Upper lobe of left lung (tissue), 4 donors: ENCODE data around the gene SYPL2.

Source experiments
- EP300 ChIP-seq, 4 donors: sonication (generic); formaldehyde crosslinking; IDR thresholded peaks; one replicate each; pipeline ENCODE4 v1.5.1; 2017; ENCODE audit warnings: antibody characterized with exemption in 4 of 4, control low read depth in 2 of 4
- POLR2A ChIP-seq, 4 donors: fragments of 450-650 bp; IDR thresholded peaks; one replicate each; pipeline ENCODE4 v1.5.1; 2016 to 2017; ENCODE audit warnings: antibody characterized with exemption in 4 of 4, mild to moderate bottlenecking in 2 of 4
- POLR2AphosphoS5 ChIP-seq, 2 donors: sonication (generic); formaldehyde crosslinking; IDR thresholded peaks; one replicate each; pipeline ENCODE4 v1.5.1; 2017; ENCODE audit warnings: antibody characterized with exemption in 2 of 2
- TF ChIP-seq, protein P1 (sequence below), 6 experiments: fragments of 450-650 bp in 4 of 6; fragments of 200-600 bp in 2 of 6; sonication (generic) in 2 of 6; IDR thresholded peaks; one replicate each; pipeline ENCODE4 v1.5.1; 2016 to 2019; ENCODE audit warnings: antibody characterized with exemption in 6 of 6

GRCh38 chr1:109438798-109439297, 27.5 kb upstream of the SYPL2 start:
- TF ChIP-seq, protein P1, sequence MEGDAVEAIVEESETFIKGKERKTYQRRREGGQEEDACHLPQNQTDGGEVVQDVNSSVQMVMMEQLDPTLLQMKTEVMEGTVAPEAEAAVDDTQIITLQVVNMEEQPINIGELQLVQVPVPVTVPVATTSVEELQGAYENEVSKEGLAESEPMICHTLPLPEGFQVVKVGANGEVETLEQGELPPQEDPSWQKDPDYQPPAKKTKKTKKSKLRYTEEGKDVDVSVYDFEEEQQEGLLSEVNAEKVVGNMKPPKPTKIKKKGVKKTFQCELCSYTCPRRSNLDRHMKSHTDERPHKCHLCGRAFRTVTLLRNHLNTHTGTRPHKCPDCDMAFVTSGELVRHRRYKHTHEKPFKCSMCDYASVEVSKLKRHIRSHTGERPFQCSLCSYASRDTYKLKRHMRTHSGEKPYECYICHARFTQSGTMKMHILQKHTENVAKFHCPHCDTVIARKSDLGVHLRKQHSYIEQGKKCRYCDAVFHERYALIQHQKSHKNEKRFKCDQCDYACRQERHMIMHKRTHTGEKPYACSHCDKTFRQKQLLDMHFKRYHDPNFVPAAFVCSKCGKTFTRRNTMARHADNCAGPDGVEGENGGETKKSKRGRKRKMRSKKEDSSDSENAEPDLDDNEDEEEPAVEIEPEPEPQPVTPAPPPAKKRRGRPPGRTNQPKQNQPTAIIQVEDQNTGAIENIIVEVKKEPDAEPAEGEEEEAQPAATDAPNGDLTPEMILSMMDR (IDR thresholded peaks at IDR 0.05) = no peak
- TF ChIP-seq POLR2AphosphoS5 (IDR thresholded peaks at IDR 0.05) (no peak), POLR2A (IDR thresholded peaks at IDR 0.05) (no peak), EP300 (IDR thresholded peaks at IDR 0.05) (no peak)
